Kidney tubule cell (primary cell): ENCODE data around the gene TMEM131L.
A peak's percentile ranks its signal among the peaks of the same experiment; 100 is the strongest.
"Not testable (repeated sequence)": the region's sequence is repeated elsewhere in the genome, so short reads cannot be mapped to it uniquely, and the experiment has no call there.

Experiments used
- DNase-seq: peaks from one replicate; pipeline ENCODE4 v3.0.0-alpha.2; 2018; ENCODE audit warnings: low spot score

TMEM131L gene

GRCh38 chr4:153507310-153508073 lies 41.3 kb downstream of the TMEM131L start:
- no peak for DNase-seq

GRCh38 chr4:153509212-153509611 lies 43.1 kb downstream of the TMEM131L start:
- DNase-seq = not testable (repeated sequence)

GRCh38 chr4:153509724-153510123 lies 43.6 kb downstream of the TMEM131L start:
- no peak for DNase-seq

- DNase-seq = no peak
Observed at GRCh38 chr4:153510252-153511001, 44.3 kb downstream of the TMEM131L start.

GRCh38 chr4:153511104-153511503 lies 44.9 kb downstream of the TMEM131L start:
- DNase-seq = no peak

- no peak for DNase-seq
Observed at GRCh38 chr4:153512162-153512852, 46.1 kb downstream of the TMEM131L start.

GRCh38 chr4:153512952-153513500 lies 46.9 kb downstream of the TMEM131L start:
- no peak for DNase-seq

- DNase-seq = peak; percentile 45
Observed at GRCh38 chr4:153513596-153513995, 47.4 kb downstream of the TMEM131L start.

GRCh38 chr4:153514001-153514526 lies 47.9 kb downstream of the TMEM131L start:
- peak; percentile 50 for DNase-seq

- DNase-seq = no peak
Observed at GRCh38 chr4:153514688-153515426, 48.7 kb downstream of the TMEM131L start.

- no peak for DNase-seq
Observed at GRCh38 chr4:153517159-153517558, 51.0 kb downstream of the TMEM131L start.

GRCh38 chr4:153518001-153518400 lies 51.8 kb downstream of the TMEM131L start:
- DNase-seq = no peak

GRCh38 chr4:153518637-153519389 lies 52.7 kb downstream of the TMEM131L start:
- DNase-seq = no peak

- no peak for DNase-seq
Observed at GRCh38 chr4:153519687-153520086, 53.5 kb downstream of the TMEM131L start.

GRCh38 chr4:153520227-153520626 lies 54.1 kb downstream of the TMEM131L start:
- DNase-seq = no peak

- DNase-seq = peak; percentile 4
Observed at GRCh38 chr4:153520801-153521329, 54.7 kb downstream of the TMEM131L start.

GRCh38 chr4:153521478-153521877 lies 55.3 kb downstream of the TMEM131L start:
- no peak for DNase-seq

- no peak for DNase-seq
Observed at GRCh38 chr4:153521999-153522801, 56.0 kb downstream of the TMEM131L start.

- no peak for DNase-seq
Observed at GRCh38 chr4:153522802-153523094, 56.6 kb downstream of the TMEM131L start.
